Measurements from ENCODE around the gene ARHGAP24.

GRCh38 chr4:85938062-85938461 lies 463.1 kb downstream of the ARHGAP24 start:
- TF ChIP-seq EZH2 (IDR thresholded peaks at IDR 0.05; ENCODE audit: borderline replicate concordance, insufficient read depth, low read depth, low read length, poor library complexity, severe bottlenecking) (no peak), CTCF (IDR thresholded peaks at IDR 0.05) (no peak)
